ENCODE results near the gene RPS6KB2. TPM values are rescaled to one million over a fixed set of nuclear protein-coding genes. Genes with fewer than 3 reads are reported as not detected.
"Not testable (repeated sequence)": the region's sequence is repeated elsewhere in the genome, so short reads cannot be mapped to it uniquely, and the experiment has no call there.

RPS6KB2 gene
- total RNA-seq, 1 donor from 2014 or later = 30.8 TPM

DNA sequence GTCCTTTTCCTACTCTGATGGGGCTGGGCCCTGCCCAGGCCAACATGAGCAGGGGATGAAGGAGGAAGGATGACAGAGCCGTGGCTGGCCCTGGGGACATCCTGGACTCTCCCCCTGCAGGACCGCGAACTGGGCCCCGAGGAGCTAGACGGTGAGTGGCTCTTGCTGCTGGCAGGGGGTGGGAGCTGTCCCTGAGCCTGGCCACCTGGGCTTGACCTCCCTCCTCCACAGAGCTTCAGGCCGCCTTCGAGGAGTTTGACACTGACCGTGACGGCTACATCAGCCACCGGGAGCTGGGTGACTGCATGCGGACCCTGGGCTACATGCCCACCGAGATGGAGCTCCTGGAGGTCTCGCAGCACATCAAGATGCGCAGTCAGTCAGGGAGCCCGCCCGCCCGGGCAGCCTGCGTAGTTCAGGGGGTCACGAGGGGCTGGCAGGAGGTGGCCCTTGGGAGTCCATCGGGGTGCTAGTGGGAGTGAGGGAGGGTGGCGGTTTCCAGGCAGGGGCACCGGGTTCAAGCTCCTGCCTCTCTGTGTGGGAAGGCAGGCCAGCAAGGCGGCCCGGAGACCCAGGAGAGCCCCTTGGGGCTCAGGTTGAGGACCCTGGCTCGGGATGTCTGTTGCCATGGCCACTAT, 27.9 kb downstream of the RPS6KB2 start:
- intact Hi-C loops (cut with DNase I) = no loop called here
- ATAC-seq = no peak
- DNase-seq (ENCODE audit: low spot score) = no peak

GRCh38 chr11:67457453-67457852, 29.2 kb downstream of the RPS6KB2 start:
- ATAC-seq (no peak), DNase-seq (ENCODE audit: low spot score) (no peak)
- intact Hi-C loops (cut with DNase I) = no loop called here

DNA sequence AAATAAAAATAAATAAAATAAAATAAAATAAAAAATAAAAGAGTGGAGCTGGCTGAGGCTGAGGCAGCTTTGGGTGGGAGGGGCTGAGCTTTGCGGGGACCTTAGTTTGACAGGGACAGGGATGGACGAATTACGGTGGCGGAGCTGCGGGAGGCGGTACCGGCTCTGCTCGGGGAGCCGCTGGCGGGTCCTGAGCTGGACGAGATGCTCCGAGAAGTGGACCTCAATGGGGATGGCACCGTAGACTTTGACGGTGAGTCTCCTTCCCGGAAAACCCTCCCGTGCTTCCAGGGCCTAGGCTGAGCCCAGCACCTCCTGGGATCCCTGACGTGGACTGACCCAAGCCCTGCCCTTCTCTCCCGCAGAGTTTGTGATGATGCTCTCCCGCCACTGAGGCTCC, 30.0 kb downstream of the RPS6KB2 start:
- intact Hi-C loops (cut with DNase I) = no loop called here
- no peak for DNase-seq (ENCODE audit: low spot score)

GRCh38 chr11:67463186-67463585, 34.9 kb downstream of the RPS6KB2 start:
- DNase-seq (ENCODE audit: low spot score) (no peak), ATAC-seq (no peak)
- intact Hi-C loops (cut with DNase I) = no loop called here

More for the DNA sequence above, 30.0 kb downstream of the RPS6KB2 start:
- no peak for ATAC-seq

DNA sequence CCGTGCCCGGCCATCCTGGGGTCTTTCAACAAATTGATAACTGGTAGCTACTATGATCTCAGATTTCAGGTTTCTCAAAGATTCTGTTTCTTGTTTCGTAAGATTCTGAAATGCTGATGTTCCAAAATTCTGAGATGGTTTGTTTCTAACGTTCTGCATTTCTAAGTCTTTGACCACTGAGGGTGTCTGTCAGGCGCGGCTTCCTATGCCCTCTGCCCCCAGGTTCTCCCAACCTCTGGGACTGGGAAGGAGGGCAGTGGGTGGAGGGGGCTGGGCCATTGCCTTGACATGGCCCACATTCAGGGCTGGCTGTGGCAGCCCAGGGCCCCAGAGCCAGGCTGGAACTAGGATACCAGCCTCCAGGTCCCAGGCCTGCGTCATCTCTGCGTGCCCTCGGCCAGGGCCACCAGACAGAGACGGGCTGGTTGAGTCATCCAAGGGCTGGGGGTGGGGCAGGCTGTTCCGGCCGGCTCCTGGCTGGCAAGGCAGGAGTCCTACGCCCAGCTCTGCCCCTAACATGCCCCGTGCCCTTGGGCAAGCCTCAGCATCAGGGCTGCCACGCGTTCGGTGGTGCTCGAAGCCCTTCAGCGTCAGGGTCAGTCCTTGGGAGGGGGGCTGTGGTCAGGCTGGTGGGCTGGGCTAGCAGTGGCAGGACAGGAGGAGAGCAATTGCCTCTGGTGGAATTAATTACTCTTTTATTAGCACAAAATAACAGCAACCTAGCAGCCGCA, 35.6 kb downstream of the RPS6KB2 start:
- intact Hi-C loops (cut with DNase I) = no loop called here

DNA sequence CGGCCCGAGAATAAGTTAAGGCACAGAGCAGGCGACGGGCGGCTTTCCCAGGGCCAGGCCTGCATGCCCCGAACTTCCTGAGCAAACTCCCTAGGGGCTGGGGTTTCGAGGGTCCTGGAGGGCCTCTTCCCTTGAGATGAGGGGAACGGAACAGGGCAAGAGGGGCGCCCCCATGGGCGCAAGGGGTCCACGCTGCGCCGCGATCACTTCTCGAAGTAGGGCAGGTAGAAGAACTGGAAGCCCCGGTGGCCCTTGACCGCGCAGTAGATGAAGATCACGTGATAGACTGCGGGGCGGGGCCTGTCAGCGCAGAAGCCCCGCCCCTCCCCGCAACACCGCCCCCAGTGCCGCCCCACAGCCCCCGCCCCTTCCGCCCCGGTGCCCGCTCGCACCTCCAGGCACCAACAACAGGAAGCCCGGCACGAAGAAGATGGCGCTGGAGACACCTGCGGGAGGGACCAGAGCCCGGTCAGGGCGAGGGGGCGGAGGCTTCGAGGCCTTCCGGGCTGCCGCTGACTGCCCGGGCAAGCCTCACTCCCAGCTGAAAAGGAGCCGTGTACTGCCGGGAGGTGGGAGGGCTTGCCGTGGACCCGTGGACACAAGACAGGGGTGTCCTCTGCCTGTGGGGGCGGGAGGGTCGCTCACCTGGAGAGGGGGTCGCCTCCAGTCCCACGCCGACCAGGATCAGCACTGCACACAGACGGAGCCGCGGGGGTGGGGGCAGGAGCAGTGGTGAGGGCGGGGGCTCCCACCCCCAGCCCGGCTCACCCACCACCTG, 36.3 kb downstream of the RPS6KB2 start:
- peak; percentile 85 for ATAC-seq
- DNase-seq (ENCODE audit: low spot score) = peak; percentile 93
- intact Hi-C loops (cut with DNase I) = no loop called here

More for the DNA sequence above, 35.6 kb downstream of the RPS6KB2 start:
- DNase-seq (ENCODE audit: low spot score) = peak; percentile 84
- peak; percentile 73 for ATAC-seq

GRCh38 chr11:67465189-67465510, 36.9 kb downstream of the RPS6KB2 start:
- DNase-seq (ENCODE audit: low spot score) = no peak
- ATAC-seq = no peak
- intact Hi-C loops (cut with DNase I) = no loop called here

DNA sequence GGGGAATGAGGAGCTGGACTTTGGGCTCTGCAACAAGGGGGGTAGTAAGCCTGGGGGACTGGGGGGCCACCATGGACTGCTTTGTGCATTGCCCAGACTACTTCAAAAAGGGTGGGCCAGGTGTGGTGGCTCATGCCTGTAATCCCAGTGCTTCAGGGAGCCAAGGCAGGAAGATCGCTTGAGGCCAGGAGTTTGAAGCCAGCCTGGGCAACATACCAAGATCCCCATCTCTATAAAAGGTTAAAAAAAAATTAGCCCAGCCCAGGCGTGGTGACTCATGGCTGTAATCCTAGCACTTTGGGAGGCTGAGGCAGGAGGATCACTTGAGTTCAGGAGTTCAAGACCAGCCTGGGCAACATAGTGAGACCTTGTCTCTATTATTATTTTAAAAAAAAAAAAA, 37.2 kb downstream of the RPS6KB2 start:
- DNase-seq (ENCODE audit: low spot score); intact Hi-C loops (cut with DNase I); ATAC-seq: not testable (repeated sequence)

DNA sequence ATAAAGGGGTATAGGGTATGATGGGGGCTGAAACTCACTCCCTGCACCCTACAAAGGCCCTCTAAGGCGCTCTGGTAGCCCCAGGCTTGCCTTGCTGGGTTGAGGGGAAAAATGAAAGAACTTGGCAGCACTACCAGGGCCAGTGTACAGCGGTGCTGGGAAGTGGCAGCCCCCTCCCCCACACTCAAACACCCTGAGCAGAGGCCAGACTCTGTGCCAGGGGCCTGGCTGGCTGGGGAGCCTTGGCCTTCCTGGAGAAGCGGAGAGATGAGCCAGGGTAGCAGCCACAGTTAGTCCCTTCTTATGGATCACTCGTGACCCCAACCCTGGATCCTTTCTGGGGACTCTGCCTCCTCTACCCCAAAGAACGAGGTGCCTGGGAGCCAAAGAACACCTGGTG, 38.1 kb downstream of the RPS6KB2 start:
- DNase-seq (ENCODE audit: low spot score) (no peak), ATAC-seq (no peak)
- intact Hi-C loops (cut with DNase I) = no loop called here

DNA sequence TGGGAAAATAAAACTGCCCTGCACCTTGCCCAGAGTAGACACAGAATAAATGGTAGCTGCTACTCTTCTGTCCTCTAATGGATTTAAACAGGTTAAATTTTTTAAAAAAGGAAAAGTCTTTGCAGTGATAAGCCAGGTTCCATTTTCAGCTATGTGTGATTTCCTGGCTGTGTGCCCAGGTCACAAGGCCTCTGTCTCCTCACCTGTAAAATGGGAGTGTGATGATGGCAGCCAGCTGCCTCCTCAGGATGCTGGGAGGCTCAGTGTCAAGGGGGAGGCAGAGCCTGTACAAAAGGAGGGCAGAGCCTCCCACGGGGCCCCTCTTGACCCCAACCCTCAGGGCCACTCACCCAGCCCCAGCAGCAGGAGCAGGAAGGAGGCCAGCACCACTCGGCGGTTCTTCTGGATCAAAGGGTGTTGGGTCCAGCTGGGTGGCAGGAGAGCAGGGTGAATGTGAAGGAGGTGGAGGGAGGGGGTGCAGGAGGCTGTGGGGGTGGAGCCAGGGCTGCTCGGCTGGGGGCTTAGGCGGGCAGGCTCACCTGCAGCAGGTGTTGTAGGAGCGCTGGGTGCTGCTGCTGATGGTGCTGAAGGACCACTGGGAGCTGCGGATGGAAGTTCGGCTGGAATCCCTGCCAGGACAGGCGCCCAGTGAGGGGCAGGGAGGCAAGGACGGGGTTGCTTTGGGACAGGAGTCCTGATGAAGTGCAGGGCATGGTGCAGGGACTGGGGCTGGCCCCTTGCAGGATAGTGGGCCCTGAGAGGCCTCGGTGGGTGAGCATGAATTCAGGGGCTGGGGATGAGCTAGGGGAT, 38.9 kb downstream of the RPS6KB2 start:
- DNase-seq (ENCODE audit: low spot score) = no peak
- intact Hi-C loops (cut with DNase I) = no loop called here
- no peak for ATAC-seq

DNA sequence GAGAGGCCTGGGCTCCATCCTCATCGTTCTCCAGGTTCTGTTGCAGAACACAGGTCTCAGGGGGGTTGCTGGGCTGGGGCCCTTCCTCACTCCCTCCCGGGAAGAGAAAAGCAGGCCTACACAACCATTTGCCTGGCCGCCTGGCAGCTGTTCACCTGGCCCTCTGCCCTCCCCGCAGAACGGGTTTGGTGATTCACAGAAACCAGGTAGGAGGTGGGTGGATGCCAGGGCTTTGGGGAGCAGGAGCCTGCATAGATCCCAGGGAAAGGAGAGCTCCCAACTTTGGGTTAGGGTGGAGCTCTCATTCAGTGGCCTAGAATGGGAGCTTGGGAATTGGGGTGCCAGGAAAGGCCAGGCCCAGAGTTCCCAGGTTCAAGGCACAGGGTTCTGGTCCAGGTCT, 39.8 kb downstream of the RPS6KB2 start:
- no peak for DNase-seq (ENCODE audit: low spot score)
- intact Hi-C loops (cut with DNase I) = no loop called here
- ATAC-seq = no peak

GRCh38 chr11:67468456-67468758, 40.1 kb downstream of the RPS6KB2 start:
- ATAC-seq (no peak), DNase-seq (ENCODE audit: low spot score) (no peak)
- intact Hi-C loops (cut with DNase I) = no loop called here

DNA sequence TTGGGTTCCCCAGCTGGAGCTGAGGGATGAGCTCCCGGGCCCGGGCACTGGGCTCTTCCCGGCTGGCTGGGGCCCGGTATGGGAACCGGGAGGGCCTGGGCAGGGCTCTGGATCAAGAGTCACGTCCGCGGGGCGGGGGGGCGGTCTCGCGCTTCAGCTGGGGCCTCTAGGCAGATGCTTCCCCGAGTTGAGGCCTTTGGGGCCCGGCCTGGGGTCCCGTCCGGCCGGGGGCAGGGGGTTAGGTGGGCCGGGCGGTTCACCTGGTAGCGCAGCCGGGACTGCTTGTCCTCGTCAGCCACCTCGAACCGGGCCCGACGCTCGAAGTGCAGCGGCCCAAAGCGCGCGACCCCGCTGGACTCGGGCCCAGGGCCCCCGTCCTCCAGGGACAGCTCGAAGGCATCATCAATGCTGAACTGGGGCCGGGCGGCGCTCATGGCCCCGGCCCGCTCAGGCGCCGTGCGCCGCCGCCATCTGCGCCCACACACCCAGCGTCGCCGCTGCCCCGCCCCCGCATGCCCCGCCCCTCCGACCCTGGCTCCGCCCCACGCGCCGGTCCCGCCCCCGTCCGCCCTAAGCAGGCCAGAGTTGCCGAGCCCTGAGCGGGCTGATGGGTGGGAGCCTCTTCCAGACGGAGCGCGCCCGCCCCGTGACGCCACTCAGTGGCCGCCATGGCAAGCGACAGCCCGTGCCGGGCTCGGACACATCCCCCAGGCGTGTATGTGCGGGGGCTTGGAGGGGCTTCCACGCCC, 40.6 kb downstream of the RPS6KB2 start, which contains the start of gene TMEM134:
Gene TMEM134, minus strand, starts transcription at position 493 of the 749 bp plus-strand sequence. Its CDS starts 59 bp downstream, at position 434.
- intact Hi-C loops (cut with DNase I) = no loop called here
- ATAC-seq (peak; percentile 92), DNase-seq (ENCODE audit: low spot score) (peak; percentile 95)

- ATAC-seq = no peak
- intact Hi-C loops (cut with DNase I) = no loop called here
- no peak for DNase-seq (ENCODE audit: low spot score)
Observed at GRCh38 chr11:67469508-67469811, 41.2 kb downstream of the RPS6KB2 start.

- DNase-seq (ENCODE audit: low spot score) (no peak), ATAC-seq (no peak)
- intact Hi-C loops (cut with DNase I) = no loop called here
Observed at GRCh38 chr11:67470337-67471002, 42.2 kb downstream of the RPS6KB2 start.

DNA sequence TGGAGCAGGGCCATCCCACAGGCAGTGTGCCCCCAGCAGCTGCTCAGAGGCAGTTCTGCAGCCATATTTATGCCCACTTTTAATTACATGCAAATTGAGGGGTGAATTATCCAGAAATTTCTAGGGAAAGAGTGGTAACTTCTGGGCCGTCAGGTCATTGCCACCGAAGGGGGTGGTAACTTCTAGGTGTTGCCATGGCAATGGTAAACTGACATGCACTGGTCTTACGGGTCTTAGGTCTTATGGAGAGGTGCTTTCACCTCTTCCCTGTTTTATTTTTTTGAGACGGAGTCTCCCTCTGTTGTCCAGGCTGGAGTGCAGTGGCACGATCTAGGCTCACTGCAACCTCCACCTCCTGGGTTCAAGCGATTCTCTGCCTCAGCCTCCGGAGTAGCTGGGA, 44.6 kb downstream of the RPS6KB2 start:
- intact Hi-C loops (cut with DNase I) = no loop called here
- ATAC-seq (no peak), DNase-seq (ENCODE audit: low spot score) (no peak)

GRCh38 chr11:67476692-67477091, 48.4 kb downstream of the RPS6KB2 start:
- ATAC-seq; DNase-seq (ENCODE audit: low spot score); intact Hi-C loops (cut with DNase I): not testable (repeated sequence)

DNA sequence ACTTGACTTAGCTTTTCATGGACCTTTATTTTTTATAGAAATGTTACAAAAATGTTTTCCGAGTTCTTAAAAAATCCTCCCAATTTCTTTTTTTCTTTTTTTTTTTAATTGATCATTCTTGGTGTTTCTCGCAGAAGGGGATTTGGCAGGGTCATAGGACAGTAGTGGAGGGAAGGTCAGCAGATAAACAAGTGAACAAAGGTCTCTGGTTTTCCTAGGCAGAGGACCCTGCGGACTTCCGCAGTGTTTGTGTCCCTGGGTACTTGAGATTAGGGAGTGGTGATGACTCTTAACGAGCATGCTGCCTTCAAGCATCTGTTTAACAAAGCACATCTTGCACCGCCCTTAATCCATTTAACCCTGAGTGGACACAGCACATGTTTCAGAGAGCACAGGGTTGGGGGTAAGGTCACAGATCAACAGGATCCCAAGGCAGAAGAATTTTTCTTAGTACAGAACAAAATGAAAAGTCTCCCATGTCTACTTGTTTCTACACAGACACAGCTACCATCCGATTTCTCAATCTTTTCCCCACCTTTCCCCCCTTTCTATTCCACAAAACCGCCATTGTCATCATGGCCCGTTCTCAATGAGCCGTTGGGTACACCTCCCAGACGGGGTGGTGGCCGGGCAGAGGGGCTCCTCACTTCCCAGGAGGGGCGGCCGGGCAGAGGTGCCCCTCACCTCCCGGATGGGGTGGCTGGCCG, 49.2 kb downstream of the RPS6KB2 start:
- intact Hi-C loops (cut with DNase I); DNase-seq (ENCODE audit: low spot score); ATAC-seq: not testable (repeated sequence)
